Fibroblast of lung (primary cell): ENCODE results near the gene PXYLP1. TPM values are rescaled to one million over a fixed set of nuclear protein-coding genes. Genes with fewer than 3 reads are reported as not detected.
"Not testable (repeated sequence)": the region's sequence is repeated elsewhere in the genome, so short reads cannot be mapped to it uniquely, and the experiment has no call there.

Experiments used
- DNase-seq, 2 donors: peaks; one replicate each; pipeline versions ENCODE4 v3.0.0 to v3.0.0-alpha.2; 2010; ENCODE audit warnings: low read depth in 2 of 2
- H2AFZ ChIP-seq: 2 replicates; pipeline ENCODE4 v1.5.1; 2012; ENCODE audit warnings: low read length, control low read depth, inconsistent platforms
- H3K27ac ChIP-seq: 2 replicates; pipeline ENCODE4 v1.5.1; 2011; ENCODE audit warnings: low read length, control low read depth; ENCODE audit not compliant: insufficient read depth
- H3K27me3 ChIP-seq: 2 replicates; pipeline ENCODE4 v1.5.1; 2011; ENCODE audit warnings: mild to moderate bottlenecking, low read length; ENCODE audit not compliant: control insufficient read depth, insufficient read depth
- H3K36me3 ChIP-seq: 2 replicates; pipeline ENCODE4 v1.5.1; 2011; ENCODE audit warnings: low read length; ENCODE audit not compliant: control insufficient read depth, insufficient read depth
- H3K4me1 ChIP-seq: 2 replicates; pipeline ENCODE4 v1.5.1; 2011; ENCODE audit warnings: low read length; ENCODE audit not compliant: control insufficient read depth, insufficient read depth; ENCODE audit errors: extremely low read depth
- H3K4me2 ChIP-seq: 2 replicates; pipeline ENCODE4 v1.5.1; 2011; ENCODE audit warnings: low read length, control low read depth; ENCODE audit not compliant: insufficient read depth; ENCODE audit errors: extremely low read depth
- H3K4me3 ChIP-seq, 4 experiments: fragments of 200-600 bp in 1 of 4; sonication (generic) in 1 of 4; replicated peaks in 1 of 4; 2 replicates each; pipeline ENCODE4 v1.5.1; 2011 to 2016; ENCODE audit warnings: low read length in 4 of 4, low read depth in 3 of 4, mild to moderate bottlenecking in 3 of 4, control low read depth in 2 of 4, inconsistent platforms in 1 of 4, mixed read lengths in 1 of 4; ENCODE audit not compliant: insufficient read depth in 1 of 4; ENCODE audit errors: control extremely low read depth in 1 of 4
- H3K79me2 ChIP-seq: 2 replicates; pipeline ENCODE4 v1.5.1; 2012; ENCODE audit warnings: mild to moderate bottlenecking, low read length, inconsistent platforms; ENCODE audit not compliant: control insufficient read depth, insufficient read depth
- H3K9ac ChIP-seq: 2 replicates; pipeline ENCODE4 v1.5.1; 2011; ENCODE audit warnings: mild to moderate bottlenecking, low read length, control low read depth; ENCODE audit not compliant: insufficient read depth
- H3K9me3 ChIP-seq: 2 replicates; pipeline ENCODE4 v1.5.1; 2012; ENCODE audit warnings: low read depth, low read length; ENCODE audit not compliant: control insufficient read depth, insufficient read depth
- H4K20me1 ChIP-seq: 2 replicates; pipeline ENCODE4 v1.5.1; 2011; ENCODE audit warnings: low read length; ENCODE audit not compliant: control insufficient read depth, insufficient read depth; ENCODE audit errors: extremely low read depth
- EZH2 ChIP-seq: IDR thresholded peaks from 2 replicates; pipeline ENCODE4 v1.5.1; 2012; ENCODE audit warnings: low read length, control low read depth, mild to moderate bottlenecking; ENCODE audit errors: missing control alignments
- polyA plus RNA-seq, 2 donors: library from polyadenylated mRNA; depleted of rRNA in 1 of 2; stranded (reverse) in 1 of 2; unstranded in 1 of 2; fragments of >200 nt; gene quantifications; 2 replicates each; pipeline ENCODE4 v1.2.1, GENCODE V29; 2011 to 2012; ENCODE audit warnings: missing spikeins in 1 of 2
- total RNA-seq: library from RNA; depleted of rRNA; stranded (reverse); fragments of >200 nt; gene quantifications from 2 replicates; pipeline ENCODE4 v1.2.1, GENCODE V29; 2014
- TF ChIP-seq, protein P1 (sequence below), 2 donors: IDR thresholded peaks in 1 of 2; conservative IDR thresholded peaks in 1 of 2; 1 replicate in 1 of 2; 2 replicates in 1 of 2; pipeline ENCODE4 v1.5.1; 2011 to 2012; ENCODE audit warnings: low read length in 2 of 2, control low read depth in 1 of 2, inconsistent platforms in 1 of 2, low read depth in 1 of 2, mild to moderate bottlenecking in 1 of 2

The PXYLP1 gene
- total and polyA plus RNA-seq, 2 donors (not counting 1 experiment from before 2014, with no cell fraction given) = 5.1 to 7.0 TPM

DNA sequence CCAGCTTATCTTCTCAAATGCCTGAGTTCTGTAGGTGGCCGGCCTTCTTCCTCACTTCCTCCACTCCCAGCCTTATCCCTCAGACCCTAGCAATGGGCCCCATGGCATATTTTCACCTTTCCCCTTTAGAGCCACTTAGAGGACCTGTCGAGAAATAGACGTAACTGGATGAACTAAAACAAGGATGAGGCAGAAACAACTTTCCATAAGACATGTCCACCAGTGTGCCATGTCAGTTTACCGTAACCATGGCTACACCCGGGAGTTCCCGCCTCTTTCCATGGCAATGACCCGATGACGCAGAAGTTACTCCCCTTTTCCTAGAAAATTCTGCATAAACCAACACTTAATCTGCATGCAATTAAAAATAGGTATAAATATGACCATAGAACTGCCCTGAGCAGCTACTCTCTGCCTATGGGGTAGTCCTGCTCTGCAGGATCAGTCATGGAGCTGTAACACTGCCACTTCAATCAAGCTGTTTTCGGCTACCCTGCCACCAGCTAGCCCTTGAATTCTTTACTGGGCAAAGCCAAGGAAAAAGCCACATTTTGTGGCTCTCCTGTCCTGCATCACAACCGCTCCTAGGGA is 81.6 kb downstream of the PXYLP1 start:
- Histone ChIP-seq H3K27ac (no peak overlapping the region), H3K36me3 (no peaks in the 10 kb centered on the region), H3K4me3 (no peak overlapping the region), H3K9me3 (no peaks in the 10 kb centered on the region), H3K27me3 (no peaks in the 10 kb centered on the region), H4K20me1 (no peaks in the 10 kb centered on the region), H2AFZ (no peak overlapping the region), H3K4me1 (no peaks in the 10 kb centered on the region), H3K79me2 (no peaks in the 10 kb centered on the region), H3K4me2 (no peak overlapping the region), H3K9ac (no peak overlapping the region)
- no peak for DNase-seq
- no peak for TF ChIP-seq EZH2
- TF ChIP-seq, protein P1, sequence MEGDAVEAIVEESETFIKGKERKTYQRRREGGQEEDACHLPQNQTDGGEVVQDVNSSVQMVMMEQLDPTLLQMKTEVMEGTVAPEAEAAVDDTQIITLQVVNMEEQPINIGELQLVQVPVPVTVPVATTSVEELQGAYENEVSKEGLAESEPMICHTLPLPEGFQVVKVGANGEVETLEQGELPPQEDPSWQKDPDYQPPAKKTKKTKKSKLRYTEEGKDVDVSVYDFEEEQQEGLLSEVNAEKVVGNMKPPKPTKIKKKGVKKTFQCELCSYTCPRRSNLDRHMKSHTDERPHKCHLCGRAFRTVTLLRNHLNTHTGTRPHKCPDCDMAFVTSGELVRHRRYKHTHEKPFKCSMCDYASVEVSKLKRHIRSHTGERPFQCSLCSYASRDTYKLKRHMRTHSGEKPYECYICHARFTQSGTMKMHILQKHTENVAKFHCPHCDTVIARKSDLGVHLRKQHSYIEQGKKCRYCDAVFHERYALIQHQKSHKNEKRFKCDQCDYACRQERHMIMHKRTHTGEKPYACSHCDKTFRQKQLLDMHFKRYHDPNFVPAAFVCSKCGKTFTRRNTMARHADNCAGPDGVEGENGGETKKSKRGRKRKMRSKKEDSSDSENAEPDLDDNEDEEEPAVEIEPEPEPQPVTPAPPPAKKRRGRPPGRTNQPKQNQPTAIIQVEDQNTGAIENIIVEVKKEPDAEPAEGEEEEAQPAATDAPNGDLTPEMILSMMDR (conservative IDR thresholded peaks at IDR 0.05 in 1 of 2, IDR thresholded peaks at IDR 0.05 in 1 of 2; ENCODE audit: low read depth in 1 of 2, low read length in 2 of 2) = no peak

GRCh38 chr3:141314415-141314814 is 82.8 kb downstream of the PXYLP1 start:
- not testable (repeated sequence) for H3K9ac ChIP-seq, H2AFZ ChIP-seq, H3K4me3 ChIP-seq, H3K79me2 ChIP-seq, H3K27me3 ChIP-seq, H3K4me2 ChIP-seq, H3K27ac ChIP-seq, H3K9me3 ChIP-seq, H3K36me3 ChIP-seq, DNase-seq, H3K4me1 ChIP-seq, H4K20me1 ChIP-seq

DNA sequence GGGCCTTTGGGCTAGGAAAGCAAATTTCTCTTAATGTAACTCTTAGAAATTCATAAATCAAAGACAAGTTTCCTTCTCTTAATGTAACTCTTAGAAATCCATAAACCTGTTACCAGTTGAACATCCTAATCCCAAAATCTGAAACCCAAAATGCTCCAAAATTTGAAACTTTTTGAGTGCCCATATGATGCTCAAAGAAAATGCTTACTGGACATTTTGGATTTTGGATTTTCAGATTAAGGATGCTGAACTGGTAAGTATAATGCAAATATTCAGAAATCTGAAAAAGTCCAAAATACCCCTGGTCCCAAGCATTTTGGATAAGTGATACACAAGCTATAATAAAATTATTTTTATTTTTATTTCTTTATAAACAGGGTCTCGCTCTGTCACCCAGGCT is 85.2 kb downstream of the PXYLP1 start:
- Histone ChIP-seq H3K4me2 (no peak overlapping the region), H3K27me3 (no peaks in the 10 kb centered on the region), H3K4me3 (no peak overlapping the region), H3K36me3 (no peaks in the 10 kb centered on the region), H3K9me3 (no peaks in the 10 kb centered on the region), H3K4me1 (no peaks in the 10 kb centered on the region), H4K20me1 (no peaks in the 10 kb centered on the region), H2AFZ (no peak overlapping the region), H3K79me2 (no peaks in the 10 kb centered on the region), H3K9ac (no peak overlapping the region), H3K27ac (no peak overlapping the region)
- no peak for TF ChIP-seq EZH2
- TF ChIP-seq, protein P1 (conservative IDR thresholded peaks at IDR 0.05 in 1 of 2, IDR thresholded peaks at IDR 0.05 in 1 of 2; ENCODE audit: low read depth in 1 of 2, low read length in 2 of 2) = no peak
- DNase-seq = no peak
